Left ventricle myocardium inferior (tissue), 1 donor: Measurements from ENCODE around the gene TOMM20. TPM values are rescaled to one million over a fixed set of nuclear protein-coding genes. Genes with fewer than 3 reads are reported as not detected.
A peak's percentile ranks its signal among the peaks of the same experiment; 100 is the strongest.

Source experiments
- DNase-seq: peaks from one replicate; pipeline ENCODE4 v3.0.0-alpha.2; 2020
- H3K27ac ChIP-seq: fragments of 200-600 bp; replicated peaks from 2 replicates; pipeline ENCODE4 v1.8.0; 2021
- H3K27me3 ChIP-seq: fragments of 200-600 bp; 2 replicates; pipeline ENCODE4 v1.8.0; 2021; ENCODE audit warnings: low read depth
- H3K36me3 ChIP-seq: fragments of 200-600 bp; 2 replicates; pipeline ENCODE4 v1.8.0; 2021
- H3K4me1 ChIP-seq: fragments of 200-600 bp; 2 replicates; pipeline ENCODE4 v1.8.0; 2021
- H3K4me3 ChIP-seq: fragments of 200-600 bp; 2 replicates; pipeline ENCODE4 v1.8.0; 2021; ENCODE audit warnings: mild to moderate bottlenecking, moderate library complexity
- H3K9me3 ChIP-seq: fragments of 200-600 bp; replicated peaks from 2 replicates; pipeline ENCODE4 v1.8.0; 2021
- CTCF ChIP-seq: fragments of 200-600 bp; IDR thresholded peaks from 2 replicates; pipeline ENCODE4 v1.8.0; 2021; ENCODE audit warnings: antibody characterized with exemption, mild to moderate bottlenecking, borderline replicate concordance
- intact Hi-C: fragments of 100-400 bp; cut with micrococcal nuclease; formaldehyde crosslinking; loops from one replicate; pipeline ENCODE4 v1.11.0; 2022
- total RNA-seq: library from RNA; stranded (reverse); fragmentation: NEBNext Ultra II Directional; extraction: Animal tissue kit (Norgen Biotek cat#: 25700); gene quantifications from one replicate; pipeline ENCODE4 v1.2.1, GENCODE V29; 2021
- donor health status: DM: no; HTN: yes; CAD: no; lungs with severe emphysema.

TOMM20 gene
- total RNA-seq, 1 donor from 2014 or later = 84.1 TPM

DNA sequence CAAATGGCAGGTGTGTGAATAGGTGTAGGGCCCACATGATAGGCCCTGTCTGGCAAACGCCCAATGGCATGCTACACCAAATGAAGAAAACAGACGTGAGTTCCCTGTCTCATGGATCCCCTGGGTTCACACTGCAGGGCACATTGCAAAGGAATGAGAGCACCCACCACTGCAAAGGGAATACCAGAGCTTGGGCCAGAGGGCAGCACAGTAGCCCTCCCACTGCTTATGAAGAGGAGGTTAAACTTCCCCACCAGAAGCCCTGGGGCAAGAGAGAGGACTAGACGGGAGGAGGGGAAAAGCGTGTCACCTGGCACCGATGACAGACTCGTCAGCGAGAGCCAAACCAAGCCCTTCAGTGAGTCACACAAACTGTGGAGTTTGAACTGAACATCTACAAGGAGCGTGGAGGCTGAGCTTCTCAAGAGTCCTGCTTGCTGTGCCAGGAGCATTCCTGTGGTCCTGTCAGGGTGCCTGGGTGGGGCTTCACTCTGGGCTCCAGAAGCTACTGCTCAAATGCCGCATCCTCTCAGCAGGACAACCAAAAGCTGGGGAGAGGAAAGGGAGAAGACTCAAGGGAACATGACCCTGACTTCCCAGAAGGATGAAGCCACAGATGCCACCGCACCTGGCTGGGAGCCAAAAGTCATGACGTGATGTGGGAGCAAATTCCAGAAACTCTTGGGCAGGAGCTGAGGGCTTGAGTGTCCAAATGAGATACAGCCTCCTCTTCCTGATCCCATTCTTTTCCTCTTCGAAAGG is 61.1 kb downstream of the TOMM20 start:
- DNase-seq = peak; percentile 70
- no peaks in the 10 kb centered on the region for H3K36me3 ChIP-seq
- intact Hi-C loops = no loop called here
- peak overlapping the region; percentile 37 for H3K27ac ChIP-seq
- TF ChIP-seq CTCF = no peak
- H3K27me3 ChIP-seq = no peaks in the 10 kb centered on the region
- peaks cover 58% of the 10 kb centered on the region for H3K4me1 ChIP-seq
- no peak overlapping the region for H3K4me3 ChIP-seq
- no peaks in the 10 kb centered on the region for H3K9me3 ChIP-seq

GRCh38 chr1:235063068-235063765 is 65.4 kb downstream of the TOMM20 start:
- H3K36me3 ChIP-seq = no peaks in the 10 kb centered on the region
- no peaks in the 10 kb centered on the region for H3K27me3 ChIP-seq
- H3K4me3 ChIP-seq = no peak overlapping the region
- DNase-seq = no peak
- no peaks in the 10 kb centered on the region for H3K9me3 ChIP-seq
- intact Hi-C loops = no loop called here
- H3K4me1 ChIP-seq = peaks cover 32% of the 10 kb centered on the region
- no peak for TF ChIP-seq CTCF
- peak overlapping the region; percentile 38 for H3K27ac ChIP-seq

- H3K27ac ChIP-seq = no peak overlapping the region
- TF ChIP-seq CTCF = no peak
- intact Hi-C loops = no loop called here
- H3K27me3 ChIP-seq = no peaks in the 10 kb centered on the region
- H3K4me1 ChIP-seq = peaks cover 20% of the 10 kb centered on the region
- peak; percentile 33 for DNase-seq
- no peak overlapping the region for H3K4me3 ChIP-seq
- H3K36me3 ChIP-seq = no peaks in the 10 kb centered on the region
- H3K9me3 ChIP-seq = no peaks in the 10 kb centered on the region
Observed at GRCh38 chr1:235060607-235061470, 67.8 kb downstream of the TOMM20 start.

Other genes with a start within 250 kb of the TOMM20 start
- 55.6 TPM for gene RBM34, start 32.4 kb upstream of the TOMM20 start, total RNA-seq
- 15.7 TPM for gene ARID4B, start 199.3 kb upstream of the TOMM20 start, total RNA-seq
- gene GGPS1, start 199.7 kb upstream of the TOMM20 start, total RNA-seq = 30.2 TPM
- gene TBCE, start 238.6 kb upstream of the TOMM20 start, total RNA-seq = 17.2 TPM